ENCODE results near the gene UBAC1. TPM values are rescaled to one million over a fixed set of nuclear protein-coding genes. Genes with fewer than 3 reads are reported as not detected.

The UBAC1 gene
- total RNA-seq, 1 donor from 2014 or later, result 34.2 TPM

- no peak for DNase-seq (ENCODE audit: low spot score)
Measured at GRCh38 chr9:135884328-135885035, 76.7 kb downstream of the UBAC1 start.

GRCh38 chr9:135883410-135884089, 77.6 kb downstream of the UBAC1 start:
- no peak for DNase-seq (ENCODE audit: low spot score)

Other genes with a start within 250 kb of the UBAC1 start
- gene CAMSAP1, start 53.8 kb downstream of the UBAC1 start, total RNA-seq, result 35.8 TPM
- gene NACC2, start 133.9 kb upstream of the UBAC1 start, total RNA-seq, result 36.0 TPM
- 31.8 TPM for gene TMEM250, start 157.5 kb upstream of the UBAC1 start, total RNA-seq
- not detected for gene LHX3, start 243.8 kb upstream of the UBAC1 start, total RNA-seq